Endothelial cell (in vitro differentiated cells): ENCODE results near the gene TRAPPC5. TPM values are rescaled to one million over a fixed set of nuclear protein-coding genes. Genes with fewer than 3 reads are reported as not detected.

Experiments used
- DNase-seq: peaks from one replicate; pipeline ENCODE4 v3.0.0; 2021; ENCODE audit warnings: low spot score
- H3K27ac Mint-ChIP-seq: one replicate; pipeline ENCODE4 v1.8.0; 2021; ENCODE audit warnings: mixed read lengths, inconsistent platforms; ENCODE audit not compliant: unreplicated experiment
- H3K27me3 Mint-ChIP-seq: one replicate; pipeline ENCODE4 v1.8.0; 2021; ENCODE audit warnings: mild to moderate bottlenecking, moderate library complexity, mixed read lengths, inconsistent platforms; ENCODE audit not compliant: unreplicated experiment
- H3K36me3 Mint-ChIP-seq: one replicate; pipeline ENCODE4 v1.8.0; 2021; ENCODE audit warnings: mild to moderate bottlenecking, low read depth, mixed read lengths, inconsistent platforms; ENCODE audit not compliant: unreplicated experiment
- H3K4me1 Mint-ChIP-seq: one replicate; pipeline ENCODE4 v1.8.0; 2021; ENCODE audit warnings: mild to moderate bottlenecking, mixed read lengths, inconsistent platforms; ENCODE audit not compliant: unreplicated experiment
- H3K4me3 Mint-ChIP-seq: one replicate; pipeline ENCODE4 v1.8.0; 2021; ENCODE audit warnings: mild to moderate bottlenecking, mixed read lengths, inconsistent platforms; ENCODE audit not compliant: unreplicated experiment
- H3K9me3 Mint-ChIP-seq: one replicate; pipeline ENCODE4 v1.8.0; 2021; ENCODE audit warnings: mixed read lengths, inconsistent platforms; ENCODE audit not compliant: unreplicated experiment
- total RNA-seq: library from RNA; stranded (reverse); fragmentation: NEBNext Ultra II Directional; extraction: Animal tissue kit (Norgen Biotek cat#: 25700); gene quantifications from one replicate; pipeline ENCODE4 v1.2.1, GENCODE V29; 2021; ENCODE audit not compliant: unreplicated experiment
- TF ChIP-seq, protein P1 (sequence below): fragments of 200-600 bp; sonication (generic); IDR thresholded peaks from one replicate; pipeline ENCODE4 v1.5.0; 2021; ENCODE audit warnings: antibody characterized with exemption; ENCODE audit not compliant: unreplicated experiment

TRAPPC5 gene
- total RNA-seq, 1 donor from 2014 or later: 82.0 TPM

DNA sequence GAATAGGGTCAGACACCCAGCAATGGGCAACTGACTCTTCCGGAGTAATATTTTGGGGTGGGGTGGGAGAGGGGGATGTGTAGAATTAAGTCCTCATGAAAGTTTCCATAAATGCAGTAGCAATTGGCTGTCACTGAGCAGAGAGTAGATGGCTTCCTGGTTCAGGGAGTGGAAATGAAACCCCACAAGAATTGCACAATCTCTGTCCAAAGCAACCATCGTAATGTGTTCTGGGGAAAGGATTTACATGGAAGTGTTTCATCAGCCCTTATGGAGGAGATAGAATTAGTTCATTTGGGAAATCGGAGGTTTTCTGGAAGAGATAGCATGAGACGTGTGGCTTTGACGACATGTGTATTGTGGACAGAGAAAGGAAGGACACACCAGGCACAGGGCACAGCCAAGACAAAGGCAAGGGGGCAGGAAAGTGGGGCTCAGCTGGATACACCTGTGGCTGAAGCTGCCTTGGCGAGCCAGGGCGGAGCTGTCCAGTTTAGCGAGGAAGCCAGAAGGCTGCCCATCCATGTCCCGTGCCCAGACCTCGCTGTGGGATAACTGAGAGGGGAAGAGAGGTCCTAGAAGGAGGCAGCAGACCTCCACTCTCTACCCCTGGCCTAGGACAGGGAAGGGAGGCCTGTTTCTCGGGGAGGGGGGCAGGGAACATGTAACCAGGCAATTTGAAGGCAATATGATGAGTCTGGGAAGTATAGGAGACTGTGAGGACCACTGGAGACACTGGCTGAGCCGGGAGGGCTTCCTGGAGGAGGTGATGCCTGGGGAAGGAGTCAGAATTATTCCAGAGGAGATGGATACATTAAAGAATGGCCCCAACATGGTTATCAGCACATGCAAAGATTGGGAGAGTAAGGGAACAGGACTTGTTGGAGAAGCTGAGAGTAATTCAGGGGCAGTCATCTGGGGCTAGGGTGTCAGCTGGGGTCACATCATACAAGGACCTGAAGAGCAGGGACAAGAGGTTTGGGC, 53.9 kb downstream of the TRAPPC5 start:
- Mint-ChIP-seq H3K9me3 (no peaks in the 10 kb centered on the region), H3K27ac (no peak overlapping the region), H3K36me3 (no peaks in the 10 kb centered on the region), H3K4me3 (no peak overlapping the region), H3K4me1 (no peaks in the 10 kb centered on the region), H3K27me3 (peaks cover 14% of the 10 kb centered on the region)
- TF ChIP-seq, protein P1, sequence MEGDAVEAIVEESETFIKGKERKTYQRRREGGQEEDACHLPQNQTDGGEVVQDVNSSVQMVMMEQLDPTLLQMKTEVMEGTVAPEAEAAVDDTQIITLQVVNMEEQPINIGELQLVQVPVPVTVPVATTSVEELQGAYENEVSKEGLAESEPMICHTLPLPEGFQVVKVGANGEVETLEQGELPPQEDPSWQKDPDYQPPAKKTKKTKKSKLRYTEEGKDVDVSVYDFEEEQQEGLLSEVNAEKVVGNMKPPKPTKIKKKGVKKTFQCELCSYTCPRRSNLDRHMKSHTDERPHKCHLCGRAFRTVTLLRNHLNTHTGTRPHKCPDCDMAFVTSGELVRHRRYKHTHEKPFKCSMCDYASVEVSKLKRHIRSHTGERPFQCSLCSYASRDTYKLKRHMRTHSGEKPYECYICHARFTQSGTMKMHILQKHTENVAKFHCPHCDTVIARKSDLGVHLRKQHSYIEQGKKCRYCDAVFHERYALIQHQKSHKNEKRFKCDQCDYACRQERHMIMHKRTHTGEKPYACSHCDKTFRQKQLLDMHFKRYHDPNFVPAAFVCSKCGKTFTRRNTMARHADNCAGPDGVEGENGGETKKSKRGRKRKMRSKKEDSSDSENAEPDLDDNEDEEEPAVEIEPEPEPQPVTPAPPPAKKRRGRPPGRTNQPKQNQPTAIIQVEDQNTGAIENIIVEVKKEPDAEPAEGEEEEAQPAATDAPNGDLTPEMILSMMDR: no peak
- DNase-seq: no peak

DNA sequence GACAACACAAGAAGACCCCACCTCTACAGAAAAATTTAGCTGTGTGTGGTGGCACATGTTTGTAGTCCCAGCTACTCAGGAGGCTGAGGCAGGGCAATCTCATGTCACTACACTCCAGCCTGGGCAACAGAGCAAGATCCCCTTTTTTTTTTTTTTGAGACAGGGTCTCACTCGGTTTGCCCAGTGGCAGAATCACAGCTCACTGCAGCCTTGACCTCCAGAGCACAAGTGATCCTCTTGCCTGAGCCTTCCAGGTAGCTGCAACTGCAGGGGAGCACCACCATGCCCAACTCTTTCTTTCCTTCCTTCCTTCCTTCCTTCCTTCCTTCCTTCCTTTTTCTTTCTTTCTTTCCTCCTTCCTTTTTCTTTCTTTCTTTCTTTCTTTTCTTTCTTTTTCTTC, 55.5 kb downstream of the TRAPPC5 start:
- H3K27ac Mint-ChIP-seq: no peak overlapping the region

DNA sequence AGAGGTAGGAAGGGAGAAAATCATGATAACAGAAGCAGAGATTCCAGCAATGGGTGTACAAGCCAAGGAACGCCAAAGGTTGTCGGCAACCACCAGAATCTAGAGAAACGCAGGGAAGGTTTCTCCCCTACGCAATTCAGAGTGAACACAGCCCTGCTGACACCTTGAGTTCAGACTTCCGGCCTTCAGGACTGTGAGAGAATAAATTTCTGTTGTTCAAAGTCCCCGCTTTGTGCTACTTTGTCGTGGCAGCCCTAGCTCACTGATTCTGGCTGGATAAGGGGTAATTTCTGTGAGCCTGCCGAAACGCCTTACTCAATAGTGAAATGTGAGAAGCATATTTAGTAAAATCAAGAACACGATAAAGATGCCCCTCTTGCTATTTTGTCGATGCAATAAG, 56.6 kb downstream of the TRAPPC5 start:
- Mint-ChIP-seq H3K36me3 (no peaks in the 10 kb centered on the region), H3K27me3 (peaks cover 3% of the 10 kb centered on the region), H3K27ac (no peak overlapping the region), H3K4me1 (no peaks in the 10 kb centered on the region), H3K4me3 (no peak overlapping the region), H3K9me3 (no peaks in the 10 kb centered on the region)
- TF ChIP-seq, protein P1: no peak
- no peak for DNase-seq

More for the DNA sequence above, 55.5 kb downstream of the TRAPPC5 start:
- no peak overlapping the region for H3K4me3 Mint-ChIP-seq
- H3K4me1 Mint-ChIP-seq: no peaks in the 10 kb centered on the region
- H3K36me3 Mint-ChIP-seq: no peaks in the 10 kb centered on the region
- H3K9me3 Mint-ChIP-seq: no peaks in the 10 kb centered on the region
- TF ChIP-seq, protein P1: no peak
- DNase-seq: no peak
- H3K27me3 Mint-ChIP-seq: peaks cover 8% of the 10 kb centered on the region

Other genes with a start within 250 kb of the TRAPPC5 start
- gene PEX11G, start 191.8 kb upstream of the TRAPPC5 start, total RNA-seq: 3.8 TPM
- 87.4 TPM for gene ZNF358, start 164.7 kb upstream of the TRAPPC5 start, total RNA-seq
- 24.2 TPM for gene MCOLN1, start 158.2 kb upstream of the TRAPPC5 start, total RNA-seq
- 129 TPM for gene PNPLA6, start 145.1 kb upstream of the TRAPPC5 start, total RNA-seq
- 9.3 TPM for gene CAMSAP3, start 85.0 kb upstream of the TRAPPC5 start, total RNA-seq
- 46.1 TPM for gene XAB2, start 51.3 kb upstream of the TRAPPC5 start, total RNA-seq
- gene PET100, start 51.0 kb upstream of the TRAPPC5 start, total RNA-seq: 122 TPM
- gene PCP2, start 47.1 kb upstream of the TRAPPC5 start, total RNA-seq: not detected
- 42.2 TPM for gene STXBP2, start 43.7 kb upstream of the TRAPPC5 start, total RNA-seq
- gene RETN, start 11.8 kb upstream of the TRAPPC5 start, total RNA-seq: not detected
- not detected for gene MCEMP1, start 3.7 kb upstream of the TRAPPC5 start, total RNA-seq
- gene FCER2, start 21.3 kb downstream of the TRAPPC5 start, total RNA-seq: not detected
- not detected for gene CLEC4G, start 51.3 kb downstream of the TRAPPC5 start, total RNA-seq
- gene CD209, start 66.7 kb downstream of the TRAPPC5 start, total RNA-seq: not detected
- gene CLEC4M, start 82.4 kb downstream of the TRAPPC5 start, total RNA-seq: not detected
- 20.4 TPM for gene EVI5L, start 149.4 kb downstream of the TRAPPC5 start, total RNA-seq
- gene PRR36, start 193.6 kb downstream of the TRAPPC5 start, total RNA-seq: 0.23 TPM
- gene LRRC8E, start 207.7 kb downstream of the TRAPPC5 start, total RNA-seq: 0.08 TPM
- gene MAP2K7, start 223.0 kb downstream of the TRAPPC5 start, total RNA-seq: 31.1 TPM
- gene TGFBR3L, start 234.0 kb downstream of the TRAPPC5 start, total RNA-seq: not detected
- gene SNAPC2, start 239.5 kb downstream of the TRAPPC5 start, total RNA-seq: 13.5 TPM
- gene CTXN1, start 245.3 kb downstream of the TRAPPC5 start, total RNA-seq: 18.3 TPM